AG10803 (cell line): ENCODE measurements around the gene HHIPL1.

Experiments
- DNase-seq: peaks from one replicate; pipeline ENCODE4 v3.0.0; 2010; ENCODE audit warnings: low read depth
- H3K4me3 ChIP-seq: 2 replicates; pipeline ENCODE4 v1.5.1; 2011; ENCODE audit warnings: mild to moderate bottlenecking, low read length, control low read depth
- CTCF ChIP-seq: conservative IDR thresholded peaks from 2 replicates; pipeline ENCODE4 v1.5.1; 2011; ENCODE audit warnings: mild to moderate bottlenecking, low read length, control low read depth, inconsistent platforms

Gene HHIPL1

GRCh38 chr14:99648027-99648784, 3.3 kb downstream of the HHIPL1 start:
- H3K4me3 ChIP-seq: no peak overlapping the region
- no peak for TF ChIP-seq CTCF
- DNase-seq: no peak

- peak; percentile 53 for DNase-seq
- no peak for TF ChIP-seq CTCF
Measured at GRCh38 chr14:99649219-99649618, 4.3 kb downstream of the HHIPL1 start.

GRCh38 chr14:99649643-99650042, 4.7 kb downstream of the HHIPL1 start:
- DNase-seq: no peak
- TF ChIP-seq CTCF: no peak

More at GRCh38 chr14:99649219-99649618, 4.3 kb downstream of the HHIPL1 start:
- H3K4me3 ChIP-seq: no peak overlapping the region

GRCh38 chr14:99650189-99650588, 5.3 kb downstream of the HHIPL1 start:
- DNase-seq: no peak
- no peak overlapping the region for H3K4me3 ChIP-seq
- no peak for TF ChIP-seq CTCF

More at GRCh38 chr14:99649643-99650042, 4.7 kb downstream of the HHIPL1 start:
- H3K4me3 ChIP-seq: no peak overlapping the region

- DNase-seq: no peak
- TF ChIP-seq CTCF: no peak
- H3K4me3 ChIP-seq: no peak overlapping the region
Measured at GRCh38 chr14:99651953-99652746, 7.2 kb downstream of the HHIPL1 start.

GRCh38 chr14:99654235-99654985, 9.5 kb downstream of the HHIPL1 start:
- TF ChIP-seq CTCF: peak; percentile 21; the same call in 1 of the 2 replicates
- peak; percentile 79 for DNase-seq
- H3K4me3 ChIP-seq: no peak overlapping the region
